Measurements from ENCODE around the gene RTEL1.

GRCh38 chr20:63741354-63741675, 83.2 kb downstream of the RTEL1 start:
- TF ChIP-seq CTCF (IDR thresholded peaks at IDR 0.05) (no peak), EP300 (IDR thresholded peaks at IDR 0.05) (no peak), POLR2A (IDR thresholded peaks at IDR 0.05) (no peak)

Data from tibial nerve (tissue), 4 donors.